Karpas-422 (cell line): ENCODE measurements around the gene CCNYL1. TPM values are rescaled to one million over a fixed set of nuclear protein-coding genes. Genes with fewer than 3 reads are reported as not detected.
A peak's percentile ranks its signal among the peaks of the same experiment; 100 is the strongest.

Source experiments
- DNase-seq: peaks from one replicate; pipeline ENCODE4 v3.0.0-alpha.2; 2015
- H2AFZ ChIP-seq: fragments of 200-600 bp; sonication (generic); 2 replicates; pipeline ENCODE4 v1.6.1; 2014; ENCODE audit warnings: antibody characterized with exemption, low read length, mixed read lengths
- H3K27ac ChIP-seq: fragments of 200-600 bp; sonication (generic); 2 replicates; pipeline ENCODE4 v1.5.1; 2014; ENCODE audit warnings: mild to moderate bottlenecking, low read length, moderate library complexity
- H3K27me3 ChIP-seq: fragments of 200-600 bp; sonication (generic); 2 replicates; pipeline ENCODE4 v1.6.1; 2014; ENCODE audit warnings: low read length, mixed read lengths
- H3K36me3 ChIP-seq: fragments of 200-600 bp; sonication (generic); 2 replicates; pipeline ENCODE4 v1.6.1; 2014; ENCODE audit warnings: low read length, mixed read lengths; ENCODE audit not compliant: insufficient read depth
- H3K4me1 ChIP-seq: fragments of 200-600 bp; sonication (generic); 2 replicates; pipeline ENCODE4 v1.6.1; 2014; ENCODE audit warnings: mild to moderate bottlenecking, low read length, mixed read lengths
- H3K4me2 ChIP-seq: fragments of 200-600 bp; sonication (generic); 2 replicates; pipeline ENCODE4 v1.6.1; 2014; ENCODE audit warnings: low read length, low read depth, mild to moderate bottlenecking; ENCODE audit not compliant: poor library complexity, severe bottlenecking
- H3K4me3 ChIP-seq: fragments of 200-600 bp; sonication (generic); 2 replicates; pipeline ENCODE4 v1.5.1; 2014; ENCODE audit warnings: mild to moderate bottlenecking, antibody characterized with exemption, low read length, mixed read lengths
- H3K79me2 ChIP-seq: fragments of 200-600 bp; sonication (generic); 2 replicates; pipeline ENCODE4 v1.6.1; 2014; ENCODE audit warnings: mild to moderate bottlenecking, low read length, mixed read lengths
- H3K9ac ChIP-seq: fragments of 200-600 bp; sonication (generic); 2 replicates; pipeline ENCODE4 v1.6.0; 2014; ENCODE audit warnings: low read length
- H3K9me2 ChIP-seq: fragments of 200-600 bp; sonication (generic), shearing (Covaris generic); replicated peaks from 2 replicates; pipeline ENCODE4 v1.6.0; 2014; ENCODE audit warnings: mild to moderate bottlenecking, low read length, moderate library complexity; ENCODE audit not compliant: insufficient read depth
- H3K9me3 ChIP-seq: fragments of 300-700, 200-600 bp; sonication (generic); 2 replicates; pipeline ENCODE4 v1.6.1; 2014; ENCODE audit warnings: low read length, mixed read lengths
- H4K20me1 ChIP-seq: fragments of 200-600 bp; sonication (generic); 2 replicates; pipeline ENCODE4 v1.6.1; 2014; ENCODE audit warnings: mild to moderate bottlenecking, antibody characterized with exemption, low read length, low read depth; ENCODE audit not compliant: insufficient read depth
- total RNA-seq: library from RNA; depleted of rRNA; stranded (reverse); fragments of >200 nt; shearing (Covaris generic); gene quantifications from 2 replicates; pipeline ENCODE4 v1.2.3, GENCODE V29; 2014; ENCODE audit warnings: low replicate concordance

CCNYL1 gene
- total RNA-seq, 1 experiment from 2014 or later: 30.5 TPM

GRCh38 chr2:207767461-207768167, 56.2 kb downstream of the CCNYL1 start:
- Histone ChIP-seq H3K4me1 (peaks cover 60% of the 10 kb centered on the region), H3K27me3 (no peaks in the 10 kb centered on the region), H3K36me3 (no peaks in the 10 kb centered on the region; the same call in 1 of the 2 replicates), H3K79me2 (peaks cover 52% of the 10 kb centered on the region), H2AFZ (no peak overlapping the region), H3K27ac (no peak overlapping the region), H3K9me2 (no peaks in the 10 kb centered on the region), H3K4me2 (no peak overlapping the region), H3K9ac (no peak overlapping the region), H3K9me3 (no peaks in the 10 kb centered on the region), H3K4me3 (no peak overlapping the region), H4K20me1 (no peaks in the 10 kb centered on the region)
- DNase-seq: no peak

DNA sequence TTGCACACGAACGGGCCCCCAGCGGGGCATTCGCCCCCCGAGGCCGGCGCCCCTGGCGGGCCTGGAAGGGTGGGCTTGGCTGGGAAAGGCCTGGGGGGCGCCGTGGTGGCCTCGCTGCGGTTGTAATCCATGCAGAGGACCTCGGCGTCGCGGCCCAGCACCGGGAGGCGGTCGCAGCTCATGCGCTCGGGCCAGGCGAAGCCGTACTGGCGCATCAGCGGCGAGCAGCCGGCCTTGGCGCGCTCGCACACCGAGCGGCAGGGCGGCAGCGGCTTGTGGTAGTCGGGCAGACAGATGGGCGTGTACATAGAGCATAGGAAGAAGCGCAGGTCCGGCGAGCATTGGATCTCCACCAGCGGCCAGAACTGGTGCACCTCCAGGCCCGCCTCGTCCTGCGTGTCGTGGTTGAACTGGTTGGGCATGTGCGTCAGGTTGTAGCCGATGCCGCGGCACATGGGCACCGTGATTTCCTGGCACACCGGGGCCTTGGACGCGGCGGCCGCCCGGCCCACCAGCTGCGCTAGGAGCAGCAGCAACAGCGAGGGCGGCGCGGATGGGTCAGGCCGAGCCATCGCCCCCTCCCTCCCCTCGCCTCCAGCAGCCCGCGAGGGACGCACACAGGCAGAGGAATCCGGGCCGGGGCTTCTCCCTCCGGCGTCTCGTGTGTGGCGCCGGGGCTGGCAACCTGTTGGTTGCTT, 56.9 kb downstream of the CCNYL1 start:
- H3K9me2 ChIP-seq: no peaks in the 10 kb centered on the region
- H2AFZ ChIP-seq: no peak overlapping the region
- H3K4me1 ChIP-seq: peaks cover 55% of the 10 kb centered on the region
- peak overlapping the region; percentile 74 for H3K4me3 ChIP-seq
- H3K27me3 ChIP-seq: no peaks in the 10 kb centered on the region
- H3K79me2 ChIP-seq: peaks cover 50% of the 10 kb centered on the region
- H3K9ac ChIP-seq: peak overlapping the region; percentile 77
- no peaks in the 10 kb centered on the region for H4K20me1 ChIP-seq
- no peaks in the 10 kb centered on the region for H3K9me3 ChIP-seq
- H3K4me2 ChIP-seq: peak overlapping the region; percentile 99
- H3K36me3 ChIP-seq: no peaks in the 10 kb centered on the region; the same call in 1 of the 2 replicates
- no peak overlapping the region for H3K27ac ChIP-seq
- no peak for DNase-seq

GRCh38 chr2:207768866-207769596, 57.6 kb downstream of the CCNYL1 start:
- Histone ChIP-seq H3K9ac (peak overlapping the region; percentile 77), H3K4me1 (peaks cover 48% of the 10 kb centered on the region), H4K20me1 (no peaks in the 10 kb centered on the region), H3K9me3 (no peaks in the 10 kb centered on the region), H3K27me3 (no peaks in the 10 kb centered on the region), H3K79me2 (peaks cover 43% of the 10 kb centered on the region), H3K4me3 (peak overlapping the region; percentile 74), H2AFZ (peak overlapping the region; percentile 67), H3K9me2 (no peaks in the 10 kb centered on the region), H3K36me3 (no peaks in the 10 kb centered on the region; the same call in 1 of the 2 replicates), H3K4me2 (peak overlapping the region; percentile 99), H3K27ac (no peak overlapping the region)
- peak; percentile 64 for DNase-seq

GRCh38 chr2:207770602-207771404, 59.4 kb downstream of the CCNYL1 start:
- H3K79me2 ChIP-seq: peaks cover 26% of the 10 kb centered on the region
- peak overlapping the region; percentile 74 for H3K4me3 ChIP-seq
- no peaks in the 10 kb centered on the region; the same call in 1 of the 2 replicates for H3K36me3 ChIP-seq
- H3K9me3 ChIP-seq: no peaks in the 10 kb centered on the region
- no peak overlapping the region for H2AFZ ChIP-seq
- no peaks in the 10 kb centered on the region for H3K27me3 ChIP-seq
- no peaks in the 10 kb centered on the region for H3K9me2 ChIP-seq
- H3K9ac ChIP-seq: peak overlapping the region; percentile 77
- peak overlapping the region; percentile 99 for H3K4me2 ChIP-seq
- H3K4me1 ChIP-seq: peaks cover 30% of the 10 kb centered on the region
- no peaks in the 10 kb centered on the region for H4K20me1 ChIP-seq
- no peak overlapping the region for H3K27ac ChIP-seq
- DNase-seq: peak; percentile 51

DNA sequence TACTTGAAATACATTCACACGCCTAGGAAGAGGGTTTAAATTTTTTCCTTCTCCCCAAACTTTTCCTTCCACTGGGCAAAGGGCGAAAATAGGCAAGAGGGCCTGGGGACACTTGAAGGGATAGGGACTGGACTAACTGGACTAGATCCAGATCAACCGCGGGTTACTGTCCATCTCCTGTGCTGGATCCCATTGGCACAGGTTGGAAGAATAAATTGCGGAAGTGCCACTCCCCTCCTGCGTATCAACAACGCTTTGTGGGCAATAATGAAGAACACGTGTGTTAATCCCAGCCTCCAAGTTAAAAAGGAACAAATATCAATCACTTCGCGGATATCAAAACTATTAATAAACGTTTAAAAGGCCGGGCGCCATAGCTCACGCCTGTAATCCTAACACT, 60.0 kb downstream of the CCNYL1 start:
- H3K27me3 ChIP-seq: no peaks in the 10 kb centered on the region
- peaks cover 24% of the 10 kb centered on the region for H3K4me1 ChIP-seq
- H3K9me2 ChIP-seq: no peaks in the 10 kb centered on the region
- H4K20me1 ChIP-seq: no peaks in the 10 kb centered on the region
- DNase-seq: no peak
- no peak overlapping the region for H3K4me3 ChIP-seq
- peak overlapping the region; percentile 99 for H3K4me2 ChIP-seq
- no peak overlapping the region for H2AFZ ChIP-seq
- no peak overlapping the region for H3K9ac ChIP-seq
- peaks cover 21% of the 10 kb centered on the region for H3K79me2 ChIP-seq
- H3K9me3 ChIP-seq: no peaks in the 10 kb centered on the region
- H3K36me3 ChIP-seq: no peaks in the 10 kb centered on the region; the same call in 1 of the 2 replicates
- H3K27ac ChIP-seq: no peak overlapping the region

DNA sequence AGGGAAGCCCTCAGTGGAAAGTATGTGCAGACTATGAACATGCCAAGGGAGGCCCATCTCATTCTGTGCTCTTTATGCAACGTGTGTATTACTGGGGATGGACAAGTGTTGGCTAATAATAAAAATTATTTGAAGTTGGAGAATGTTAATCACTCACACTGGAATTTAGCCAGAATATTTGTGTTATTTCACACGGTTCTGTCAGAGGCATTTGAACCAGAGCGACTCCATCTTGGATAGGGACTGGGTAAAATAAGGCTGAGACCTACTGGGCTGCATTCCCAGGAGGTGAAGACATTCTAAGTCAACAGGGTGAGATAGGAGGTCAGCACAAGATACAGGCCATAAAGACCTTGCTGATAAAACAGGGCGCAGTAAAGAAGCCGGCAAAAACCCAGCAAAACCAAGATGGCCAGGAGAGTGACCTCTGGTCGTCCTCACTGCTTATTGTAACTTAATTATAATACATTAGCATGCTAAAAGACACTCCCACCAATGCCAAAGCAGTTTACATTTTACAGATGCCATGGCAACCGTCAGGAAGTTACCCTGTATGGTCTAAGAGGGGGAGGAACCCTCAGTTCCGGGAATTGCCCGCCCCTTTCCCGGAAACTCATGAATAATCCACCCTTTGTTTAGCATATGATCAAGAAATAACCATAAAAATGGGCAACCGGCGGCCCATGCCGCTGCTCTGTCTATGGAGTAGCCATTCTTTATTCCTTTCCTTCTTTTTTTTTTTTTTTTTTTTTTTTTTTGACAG, 60.8 kb downstream of the CCNYL1 start:
- Histone ChIP-seq H3K36me3 (no peaks in the 10 kb centered on the region; the same call in 1 of the 2 replicates), H3K27me3 (no peaks in the 10 kb centered on the region), H3K9ac (no peak overlapping the region), H3K4me3 (no peak overlapping the region), H3K4me2 (no peak overlapping the region), H3K9me3 (no peaks in the 10 kb centered on the region), H3K9me2 (no peaks in the 10 kb centered on the region), H3K79me2 (peaks cover 18% of the 10 kb centered on the region), H3K27ac (no peak overlapping the region), H2AFZ (no peak overlapping the region), H3K4me1 (peaks cover 20% of the 10 kb centered on the region), H4K20me1 (no peaks in the 10 kb centered on the region)
- no peak for DNase-seq

GRCh38 chr2:207772844-207773205, 61.4 kb downstream of the CCNYL1 start:
- Histone ChIP-seq H3K4me3 (no peak overlapping the region), H2AFZ (no peak overlapping the region), H3K4me2 (no peak overlapping the region), H3K9me2 (no peaks in the 10 kb centered on the region), H3K9ac (no peak overlapping the region), H4K20me1 (no peaks in the 10 kb centered on the region), H3K36me3 (no peaks in the 10 kb centered on the region; the same call in 1 of the 2 replicates), H3K79me2 (peaks cover 12% of the 10 kb centered on the region), H3K27ac (no peak overlapping the region), H3K9me3 (no peaks in the 10 kb centered on the region), H3K27me3 (no peaks in the 10 kb centered on the region), H3K4me1 (peaks cover 20% of the 10 kb centered on the region)
- no peak for DNase-seq
